ENCODE results near the gene ROPN1B.
"Not testable (repeated sequence)": the region's sequence is repeated elsewhere in the genome, so short reads cannot be mapped to it uniquely, and the experiment has no call there.

Gene ROPN1B

GRCh38 chr3:125957674-125958510, 11.1 kb upstream of the ROPN1B start:
- in situ Hi-C loops (cut with HindIII; ENCODE audit: low sequenced_read_pairs) = no loop called here

DNA sequence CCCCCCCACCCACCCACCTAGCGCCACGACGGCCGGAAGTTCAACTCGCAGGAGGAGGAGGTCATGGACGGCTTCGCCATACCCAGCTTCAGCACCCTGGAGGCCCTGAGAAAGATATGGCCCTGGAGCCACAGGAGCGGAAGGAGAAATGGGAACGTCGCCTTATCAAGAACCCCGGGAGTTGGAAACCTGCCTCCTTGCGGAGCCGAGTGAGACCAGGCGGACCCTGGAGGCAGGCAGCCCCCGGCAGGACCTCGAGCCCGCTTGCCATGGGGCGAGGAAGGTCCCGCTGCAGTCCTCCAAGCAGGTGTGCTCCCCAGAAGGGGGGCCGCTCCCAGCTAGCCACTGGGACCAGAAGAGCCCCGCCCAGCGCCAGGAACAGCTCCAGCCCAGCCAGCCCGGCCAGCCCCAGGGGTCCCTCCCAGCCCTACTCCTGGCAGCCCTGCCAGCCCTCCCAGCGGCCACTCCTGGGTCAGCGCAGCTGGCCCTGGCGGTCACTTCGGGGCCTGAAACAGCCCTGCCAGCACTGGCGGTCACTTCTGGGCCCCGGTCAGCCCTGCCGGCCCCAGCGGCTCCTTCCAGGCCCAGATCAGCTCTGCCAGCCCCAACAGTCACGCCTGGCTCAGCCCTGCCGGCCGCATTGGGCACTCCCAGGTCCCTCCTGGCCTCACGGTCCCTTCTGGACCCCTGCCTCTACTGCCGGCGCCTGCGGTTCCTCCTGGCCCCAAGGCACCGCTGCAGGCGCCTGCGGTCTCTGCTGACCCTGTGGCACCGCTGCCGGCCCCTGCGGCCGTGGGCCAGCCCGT, 10.3 kb upstream of the ROPN1B start:
- in situ Hi-C loops (cut with HindIII; ENCODE audit: low sequenced_read_pairs) = no loop called here

- in situ Hi-C loops (cut with HindIII; ENCODE audit: low sequenced_read_pairs) = no loop called here
These were observed 9.5 kb upstream of the ROPN1B start for GRCh38 chr3:125959317-125960065.

DNA sequence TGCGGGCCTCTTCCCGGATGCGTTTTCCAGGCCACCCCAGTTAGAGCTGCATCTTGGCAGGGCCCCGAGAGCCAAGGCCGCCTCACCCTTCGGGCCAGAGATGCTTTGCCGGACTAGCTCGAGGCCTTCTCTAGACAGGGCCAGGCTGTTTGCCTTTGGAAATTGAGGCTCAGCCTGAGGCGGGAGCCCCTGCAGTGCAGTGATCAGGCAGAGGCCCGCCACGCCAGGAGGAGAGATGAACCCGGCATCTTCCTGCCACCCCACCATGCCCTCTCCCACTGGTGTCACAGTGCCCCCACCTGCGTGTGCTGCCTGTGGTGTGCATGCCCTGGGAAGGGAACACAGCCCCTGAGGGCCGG, 8.9 kb upstream of the ROPN1B start:
- in situ Hi-C loops (cut with HindIII; ENCODE audit: low sequenced_read_pairs) = no loop called here

DNA sequence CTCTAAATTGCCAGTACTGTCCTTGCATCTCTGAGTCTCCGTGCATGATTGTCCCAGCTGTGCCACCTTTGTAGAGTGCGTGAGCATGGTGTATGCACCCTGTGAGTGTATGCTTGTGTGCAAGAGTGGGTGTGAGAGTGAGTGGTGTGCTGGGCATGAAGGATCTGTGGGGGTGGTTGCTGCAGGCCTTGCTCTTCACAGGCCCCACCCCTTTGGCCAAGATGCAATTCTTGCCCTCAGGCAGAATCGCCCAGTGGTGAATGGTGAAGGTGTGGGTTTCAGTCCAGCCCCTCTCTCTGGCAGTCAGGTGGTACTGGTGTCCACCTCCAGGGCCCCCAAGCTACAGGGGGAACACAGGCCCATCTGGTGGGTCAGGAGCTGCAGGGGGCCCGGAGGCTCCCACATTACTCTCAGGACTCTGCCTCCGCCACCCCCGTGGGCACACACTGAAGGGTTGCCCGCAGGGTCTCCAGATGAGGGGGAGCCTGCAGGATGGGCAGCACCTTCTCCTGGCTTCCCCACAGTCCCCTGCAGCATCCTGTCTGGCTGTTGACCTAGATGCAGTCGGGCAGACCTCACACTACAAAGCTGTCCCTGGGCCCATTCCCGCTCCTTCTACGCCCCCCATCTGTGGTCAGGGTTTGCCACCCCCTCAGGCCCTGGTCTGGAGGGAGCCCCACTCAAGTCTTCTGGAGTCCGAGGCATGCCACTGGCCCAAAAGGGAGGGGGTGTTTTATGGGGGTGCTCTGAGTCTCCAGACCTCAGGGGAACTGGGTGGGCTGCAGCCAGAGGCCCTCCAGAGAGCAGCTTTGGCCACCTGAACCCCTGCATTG, 8.3 kb upstream of the ROPN1B start:
- in situ Hi-C loops (cut with HindIII; ENCODE audit: low sequenced_read_pairs) = no loop called here

DNA sequence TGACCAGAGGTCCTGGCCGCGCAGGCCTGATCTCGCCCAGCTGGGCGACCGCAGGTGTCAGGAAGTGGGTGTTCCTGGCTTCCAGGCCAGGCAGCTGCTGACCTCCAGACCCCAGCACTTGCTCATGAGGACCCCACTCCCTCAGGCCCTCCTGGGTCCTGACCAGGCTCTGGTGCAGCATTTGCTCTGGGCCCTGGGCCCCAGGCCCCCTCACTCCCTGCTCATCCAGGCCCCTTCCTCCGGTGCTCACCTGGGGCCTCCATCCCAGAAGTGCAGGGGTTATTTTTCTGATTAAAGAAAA, 7.7 kb upstream of the ROPN1B start:
- in situ Hi-C loops (cut with HindIII; ENCODE audit: low sequenced_read_pairs) = no loop called here

- in situ Hi-C loops (cut with HindIII; ENCODE audit: low sequenced_read_pairs) = not testable (repeated sequence)
These were observed 5.1 kb upstream of the ROPN1B start for GRCh38 chr3:125963834-125964233.

GRCh38 chr3:125965505-125965904, 3.5 kb upstream of the ROPN1B start:
- in situ Hi-C loops (cut with HindIII; ENCODE audit: low sequenced_read_pairs) = no loop called here

GRCh38 chr3:125967156-125967555, 1.8 kb upstream of the ROPN1B start:
- in situ Hi-C loops (cut with HindIII; ENCODE audit: low sequenced_read_pairs) = no loop called here

DNA sequence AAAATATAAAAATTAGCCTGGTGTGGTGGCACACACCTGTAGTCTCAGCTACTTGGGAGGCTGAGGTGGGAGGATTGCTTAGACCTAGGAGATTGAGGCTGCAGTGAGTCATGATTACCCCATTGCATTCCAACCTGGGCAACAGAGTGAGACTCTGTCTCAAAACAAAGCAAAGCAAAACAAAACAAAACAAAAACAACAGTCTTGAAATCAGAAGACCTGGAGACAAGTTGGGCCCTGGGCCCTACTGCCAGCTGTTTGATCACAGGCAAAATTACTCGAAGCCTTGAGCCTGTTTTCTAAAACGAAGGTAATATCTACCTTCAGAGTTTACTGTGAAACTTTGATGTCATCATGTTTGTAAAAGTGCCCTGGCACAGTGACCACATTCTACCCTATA, 857 bp upstream of the ROPN1B start:
- in situ Hi-C loops (cut with HindIII; ENCODE audit: low sequenced_read_pairs) = not testable (repeated sequence)

GRCh38 chr3:125971997-125972944, 3.3 kb downstream of the ROPN1B start:
- in situ Hi-C loops (cut with HindIII; ENCODE audit: low sequenced_read_pairs) = not testable (repeated sequence)

DNA sequence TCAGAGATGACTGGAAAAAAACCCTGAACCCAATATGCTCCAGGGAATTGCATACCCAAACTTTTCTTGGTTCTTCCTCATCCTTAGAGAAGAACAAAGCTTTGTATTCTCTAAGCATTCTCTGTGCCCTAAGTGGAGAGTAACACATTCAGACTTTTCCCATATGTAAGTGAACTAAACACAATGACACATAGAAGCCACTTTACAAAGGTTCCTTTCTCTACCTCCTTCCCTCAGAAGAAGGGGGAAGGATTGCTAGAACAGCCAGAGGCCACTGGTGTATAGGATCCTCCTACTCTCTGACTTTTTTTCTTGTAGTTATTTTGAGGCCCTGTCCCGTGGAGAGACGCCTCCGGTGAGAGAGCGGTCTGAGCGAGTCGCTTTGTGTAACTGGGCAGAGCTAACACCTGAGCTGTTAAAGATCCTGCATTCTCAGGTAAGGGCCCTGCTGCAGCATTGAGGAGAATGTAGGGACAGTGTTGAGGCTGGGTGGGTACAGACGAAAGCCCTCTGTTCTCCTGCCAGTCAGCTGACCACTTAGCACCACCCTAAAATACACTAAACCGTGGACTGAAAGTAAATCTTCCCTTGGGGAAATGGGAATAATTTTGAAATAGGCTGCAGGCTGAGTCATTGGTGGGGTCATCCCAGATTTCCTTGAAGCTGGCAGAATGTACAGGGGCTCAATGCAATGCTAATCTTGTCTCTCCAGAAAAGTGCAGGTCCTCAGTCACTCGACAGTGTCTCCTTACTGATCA, 6.4 kb downstream of the ROPN1B start:
- in situ Hi-C loops (cut with HindIII; ENCODE audit: low sequenced_read_pairs) = not testable (repeated sequence)

- in situ Hi-C loops (cut with HindIII; ENCODE audit: low sequenced_read_pairs) = not testable (repeated sequence)
These were observed 7.0 kb downstream of the ROPN1B start for GRCh38 chr3:125976003-125976390.

DNA sequence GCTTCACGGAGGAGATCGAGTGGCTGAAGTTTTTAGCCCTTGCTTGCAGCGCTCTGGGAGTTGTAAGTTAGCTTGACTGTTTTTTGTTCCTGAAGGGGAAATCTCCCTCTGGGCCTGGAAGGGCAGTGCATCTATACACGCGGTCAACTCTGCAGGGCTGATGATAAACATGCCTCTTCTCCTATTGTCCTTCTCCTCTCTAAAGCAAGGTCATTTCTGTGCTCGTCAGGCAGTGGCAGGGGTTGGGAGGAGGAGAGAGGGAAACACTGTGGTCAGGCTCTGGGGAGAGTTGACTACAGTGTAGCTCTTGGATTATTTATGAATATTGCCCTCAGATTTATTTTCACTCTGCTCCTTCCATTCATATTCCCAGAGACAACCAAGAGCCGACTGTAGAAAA, 8.1 kb downstream of the ROPN1B start:
- in situ Hi-C loops (cut with HindIII; ENCODE audit: low sequenced_read_pairs) = not testable (repeated sequence)

- in situ Hi-C loops (cut with HindIII; ENCODE audit: low sequenced_read_pairs) = loop anchor here (5.0 kb wide), 1 partner anchor 92 kb away; no protein-coding TSS in a partner anchor
These were observed 16.0 kb downstream of the ROPN1B start for GRCh38 chr3:125984951-125985350.

DNA sequence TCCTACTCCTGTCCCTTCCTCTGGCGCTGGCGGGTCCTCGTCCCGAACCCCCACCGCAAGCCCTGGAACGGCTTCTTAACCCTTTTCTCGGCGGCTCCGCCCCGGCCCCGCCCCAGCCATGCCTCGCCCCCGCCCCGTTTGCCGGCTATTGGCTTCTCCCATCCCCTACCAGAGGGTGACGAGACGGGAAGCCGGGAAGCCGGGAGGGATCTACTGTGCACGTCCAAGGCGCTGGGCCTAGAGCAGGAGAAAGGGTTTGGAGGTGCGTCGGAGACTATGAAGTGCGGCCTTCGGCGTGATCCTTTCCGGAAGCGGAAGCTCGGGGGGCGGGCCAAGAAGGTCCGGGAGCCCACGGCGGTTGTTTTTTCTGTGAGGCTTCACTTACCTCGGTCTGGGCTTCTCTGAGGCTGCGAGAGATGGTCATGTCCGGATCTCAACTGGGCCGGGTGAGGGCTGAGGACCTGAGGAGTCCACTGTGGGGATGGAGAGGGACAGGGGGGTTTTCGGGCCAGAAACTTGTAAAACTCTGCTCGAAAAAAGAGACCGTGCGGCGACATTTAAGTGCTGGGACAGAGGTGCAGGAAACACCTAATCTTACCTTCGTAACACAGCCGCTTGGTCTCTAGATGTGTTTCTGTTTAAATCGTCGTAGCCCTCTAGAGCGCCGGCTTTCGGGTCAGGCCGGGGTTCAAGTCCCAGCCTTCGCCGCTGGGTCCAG, 21.4 kb downstream of the ROPN1B start:
- in situ Hi-C loops (cut with HindIII; ENCODE audit: low sequenced_read_pairs) = no loop called here

- in situ Hi-C loops (cut with HindIII; ENCODE audit: low sequenced_read_pairs) = not testable (repeated sequence)
These were observed 27.8 kb downstream of the ROPN1B start for GRCh38 chr3:125996751-125997150.

GRCh38 chr3:126002189-126002588, 33.2 kb downstream of the ROPN1B start:
- in situ Hi-C loops (cut with HindIII; ENCODE audit: low sequenced_read_pairs) = no loop called here

Measured in endothelial cell of hepatic sinusoid (primary cell).